Astrocyte (in vitro differentiated cells and primary cell): ENCODE data around the gene IL3RA.

Experiments
- EZH2 ChIP-seq: IDR thresholded peaks from 2 replicates; pipeline ENCODE4 v1.6.1; 2012; ENCODE audit warnings: mild to moderate bottlenecking, low read length, inconsistent platforms; ENCODE audit not compliant: insufficient read depth
- TF ChIP-seq, protein P1 (sequence below): IDR thresholded peaks from 2 replicates; pipeline ENCODE4 v1.5.1; 2011; ENCODE audit warnings: low read depth, mild to moderate bottlenecking, inconsistent platforms, low read length, moderate library complexity; ENCODE audit not compliant: insufficient read depth

DNA sequence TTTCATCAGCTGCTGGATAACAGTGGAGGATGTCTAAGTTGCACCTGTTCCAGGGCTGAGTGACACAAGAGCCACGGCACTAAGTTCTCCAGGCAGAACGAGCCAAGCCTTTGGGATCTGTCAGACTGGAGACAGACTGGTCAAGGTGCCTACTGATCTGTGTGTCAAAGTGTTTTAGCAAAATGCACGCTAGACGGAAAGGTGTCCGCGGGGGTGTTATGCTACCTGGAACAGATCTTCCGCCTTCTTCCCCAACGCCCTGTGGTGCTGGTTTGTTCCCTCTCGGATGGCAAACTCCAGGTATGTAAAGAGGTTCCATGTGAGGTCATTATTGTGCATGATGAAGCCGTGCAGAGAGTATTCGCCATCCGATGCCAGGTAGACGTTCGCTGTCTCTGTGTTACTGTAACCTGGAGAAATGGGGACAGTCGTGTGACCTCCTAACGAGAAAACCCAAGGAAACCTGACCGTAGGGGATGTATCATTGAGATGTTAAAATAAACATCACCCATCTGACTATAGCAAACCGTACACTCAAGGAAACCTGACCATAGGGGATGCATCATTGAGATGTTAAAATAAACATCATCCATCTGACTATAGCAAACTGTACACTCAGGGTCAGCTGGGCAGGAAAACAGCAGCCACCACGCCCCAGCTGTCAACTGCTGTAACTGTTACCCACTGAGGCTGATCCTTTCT lies 85.0 kb downstream of the IL3RA start:
- TF ChIP-seq, protein P1, sequence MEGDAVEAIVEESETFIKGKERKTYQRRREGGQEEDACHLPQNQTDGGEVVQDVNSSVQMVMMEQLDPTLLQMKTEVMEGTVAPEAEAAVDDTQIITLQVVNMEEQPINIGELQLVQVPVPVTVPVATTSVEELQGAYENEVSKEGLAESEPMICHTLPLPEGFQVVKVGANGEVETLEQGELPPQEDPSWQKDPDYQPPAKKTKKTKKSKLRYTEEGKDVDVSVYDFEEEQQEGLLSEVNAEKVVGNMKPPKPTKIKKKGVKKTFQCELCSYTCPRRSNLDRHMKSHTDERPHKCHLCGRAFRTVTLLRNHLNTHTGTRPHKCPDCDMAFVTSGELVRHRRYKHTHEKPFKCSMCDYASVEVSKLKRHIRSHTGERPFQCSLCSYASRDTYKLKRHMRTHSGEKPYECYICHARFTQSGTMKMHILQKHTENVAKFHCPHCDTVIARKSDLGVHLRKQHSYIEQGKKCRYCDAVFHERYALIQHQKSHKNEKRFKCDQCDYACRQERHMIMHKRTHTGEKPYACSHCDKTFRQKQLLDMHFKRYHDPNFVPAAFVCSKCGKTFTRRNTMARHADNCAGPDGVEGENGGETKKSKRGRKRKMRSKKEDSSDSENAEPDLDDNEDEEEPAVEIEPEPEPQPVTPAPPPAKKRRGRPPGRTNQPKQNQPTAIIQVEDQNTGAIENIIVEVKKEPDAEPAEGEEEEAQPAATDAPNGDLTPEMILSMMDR, result no peak
- no peak for TF ChIP-seq EZH2
